Duodenal mucosa (tissue), 2 donors: Measurements from ENCODE around the gene SNX33.
"Not testable (repeated sequence)": the region's sequence is repeated elsewhere in the genome, so short reads cannot be mapped to it uniquely, and the experiment has no call there.

Experiments used
- H3K27ac ChIP-seq: one replicate; pipeline ENCODE4 v1.7.0; 2013; ENCODE audit warnings: low read depth, low read length
- H3K27me3 ChIP-seq, 2 donors: one replicate each; pipeline ENCODE4 v1.7.0; 2013; ENCODE audit warnings: low read length in 2 of 2, control low read depth in 1 of 2; ENCODE audit not compliant: insufficient read depth in 2 of 2, control insufficient read depth in 1 of 2
- H3K36me3 ChIP-seq, 2 donors: one replicate each; pipeline ENCODE4 v1.7.0; 2013; ENCODE audit warnings: low read length in 2 of 2, control low read depth in 1 of 2; ENCODE audit not compliant: insufficient read depth in 2 of 2, control insufficient read depth in 1 of 2
- H3K4me1 ChIP-seq, 2 donors: one replicate each; pipeline ENCODE4 v1.7.0; 2013; ENCODE audit warnings: low read length in 2 of 2, control low read depth in 1 of 2; ENCODE audit not compliant: insufficient read depth in 2 of 2, control insufficient read depth in 1 of 2
- H3K4me3 ChIP-seq, 2 donors: one replicate each; pipeline ENCODE4 v1.7.0; 2013; ENCODE audit warnings: low read length in 2 of 2, low read depth in 1 of 2
- H3K9ac ChIP-seq, 2 donors: one replicate each; pipeline ENCODE4 v1.7.0; 2013; ENCODE audit warnings: low read length in 2 of 2, low read depth in 1 of 2
- H3K9me3 ChIP-seq, 2 donors: one replicate each; pipeline ENCODE4 v1.7.0; 2013; ENCODE audit warnings: low read length in 2 of 2, control low read depth in 1 of 2; ENCODE audit not compliant: control insufficient read depth in 1 of 2

SNX33 gene

GRCh38 chr15:75625542-75626347 is 22.0 kb upstream of the SNX33 start, which contains the start of gene SNUPN:
Gene SNUPN, minus strand, starts transcription at chr15:75625725. Its CDS starts 4,674 bp downstream, at chr15:75621051.
- peak within 1 kb of the TSS; percentile 85 to 94 for H3K4me3 ChIP-seq
- no peaks in the 10 kb centered on the region for H3K27me3 ChIP-seq
- H3K9me3 ChIP-seq, result no peaks in the 10 kb centered on the region
- no peaks in the 10 kb centered on the region for H3K36me3 ChIP-seq
- peak within 1 kb of the TSS; percentile 86 for H3K27ac ChIP-seq
- peaks cover 13 to 15% of the 10 kb centered on the region in 2 donors for H3K4me1 ChIP-seq
- H3K9ac ChIP-seq, result peak within 1 kb of the TSS; percentile 76 to 93

DNA sequence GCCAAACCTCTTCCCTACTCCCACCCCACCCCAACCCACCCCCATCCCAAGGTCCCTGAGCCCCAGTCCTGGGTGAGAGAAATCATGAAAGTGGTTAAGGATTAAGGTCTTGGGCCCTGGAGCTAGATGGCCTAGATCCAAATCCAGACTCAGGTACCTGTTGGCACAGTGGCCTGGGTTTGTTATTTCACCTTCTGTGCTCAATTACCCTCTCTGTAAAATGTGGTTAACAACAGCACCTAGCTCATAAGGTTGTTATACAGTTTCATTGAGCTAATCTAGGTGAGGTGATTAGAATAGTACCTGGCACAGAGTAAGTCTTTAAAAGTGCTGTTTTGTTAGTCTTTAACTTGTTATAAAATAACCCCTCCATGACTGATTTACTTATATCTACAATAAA is 15.8 kb upstream of the SNX33 start:
- no peaks in the 10 kb centered on the region for H3K27me3 ChIP-seq
- H3K27ac ChIP-seq, result no peak overlapping the region
- no peak overlapping the region for H3K4me3 ChIP-seq
- H3K9me3 ChIP-seq, result no peaks in the 10 kb centered on the region
- no peaks in the 10 kb centered on the region for H3K36me3 ChIP-seq
- peaks cover 0 to under 1% of the 10 kb centered on the region in 2 donors for H3K4me1 ChIP-seq
- H3K9ac ChIP-seq, result no peak overlapping the region

DNA sequence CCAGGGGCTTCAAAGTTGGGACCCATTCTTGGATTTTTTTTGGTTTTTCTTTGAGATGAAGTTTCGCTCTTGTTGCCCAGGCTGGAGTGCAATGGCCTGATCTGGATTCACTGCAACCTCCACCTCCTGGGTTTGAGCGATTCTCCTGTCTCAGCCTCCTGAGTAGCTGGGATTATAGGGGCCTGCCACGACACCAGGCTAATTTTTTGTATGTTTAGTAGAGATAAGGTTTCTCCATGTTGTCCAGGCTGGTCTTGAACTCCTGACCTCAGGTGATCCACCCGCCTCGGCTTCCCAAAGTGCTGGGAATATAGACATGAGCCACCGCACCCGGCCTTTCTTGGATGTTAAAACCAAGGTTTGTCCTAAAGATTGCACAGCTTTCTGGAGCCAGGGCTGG is 13.8 kb upstream of the SNX33 start:
- H3K9me3 ChIP-seq, H3K27ac ChIP-seq, H3K9ac ChIP-seq, H3K27me3 ChIP-seq, H3K4me3 ChIP-seq, H3K36me3 ChIP-seq: not testable (repeated sequence)
- H3K4me1 ChIP-seq, result peaks cover 16 to 21% of the 10 kb centered on the region in 2 donors

- Histone ChIP-seq H3K36me3 (no peaks in the 10 kb centered on the region), H3K27me3 (no peaks in the 10 kb centered on the region), H3K9ac (no peak overlapping the region), H3K4me3 (no peak overlapping the region), H3K9me3 (no peaks in the 10 kb centered on the region), H3K4me1 (peaks cover 16 to 32% of the 10 kb centered on the region in 2 donors), H3K27ac (no peak overlapping the region)
These were observed 11.7 kb upstream of the SNX33 start for GRCh38 chr15:75636026-75636425.

- H3K36me3 ChIP-seq, result no peaks in the 10 kb centered on the region
- H3K4me3 ChIP-seq, result peak overlapping the region in 1 of 2 donors; percentile 99
- H3K27ac ChIP-seq, result no peak overlapping the region
- peaks cover 16 to 36% of the 10 kb centered on the region in 2 donors for H3K4me1 ChIP-seq
- H3K9ac ChIP-seq, result peak overlapping the region in 1 of 2 donors; percentile 93
- no peaks in the 10 kb centered on the region for H3K27me3 ChIP-seq
- no peaks in the 10 kb centered on the region for H3K9me3 ChIP-seq
These were observed 10.3 kb upstream of the SNX33 start for GRCh38 chr15:75637245-75638009.

GRCh38 chr15:75639191-75639708 is 8.5 kb upstream of the SNX33 start:
- Histone ChIP-seq H3K36me3 (no peaks in the 10 kb centered on the region), H3K27ac (peak overlapping the region; percentile 95), H3K4me3 (peak overlapping the region; percentile 85 to 99), H3K27me3 (no peaks in the 10 kb centered on the region), H3K9me3 (no peaks in the 10 kb centered on the region), H3K9ac (peak overlapping the region; percentile 93 to 99), H3K4me1 (peaks cover 16 to 36% of the 10 kb centered on the region in 2 donors)

- H3K9ac ChIP-seq, result peak within 1 kb of the TSS; percentile 93 to 99
- peak within 1 kb of the TSS; percentile 95 for H3K27ac ChIP-seq
- no peaks in the 10 kb centered on the region for H3K36me3 ChIP-seq
- H3K27me3 ChIP-seq, result no peaks in the 10 kb centered on the region
- H3K4me1 ChIP-seq, result peaks cover 16 to 36% of the 10 kb centered on the region in 2 donors
- peak within 1 kb of the TSS; percentile 85 to 99 for H3K4me3 ChIP-seq
- no peaks in the 10 kb centered on the region for H3K9me3 ChIP-seq
These were observed 7.8 kb upstream of the SNX33 start, which contains the start of gene IMP3 for GRCh38 chr15:75639709-75640482. Gene IMP3, minus strand, starts transcription at chr15:75640224. Its CDS starts 56 bp downstream, at chr15:75640168.

DNA sequence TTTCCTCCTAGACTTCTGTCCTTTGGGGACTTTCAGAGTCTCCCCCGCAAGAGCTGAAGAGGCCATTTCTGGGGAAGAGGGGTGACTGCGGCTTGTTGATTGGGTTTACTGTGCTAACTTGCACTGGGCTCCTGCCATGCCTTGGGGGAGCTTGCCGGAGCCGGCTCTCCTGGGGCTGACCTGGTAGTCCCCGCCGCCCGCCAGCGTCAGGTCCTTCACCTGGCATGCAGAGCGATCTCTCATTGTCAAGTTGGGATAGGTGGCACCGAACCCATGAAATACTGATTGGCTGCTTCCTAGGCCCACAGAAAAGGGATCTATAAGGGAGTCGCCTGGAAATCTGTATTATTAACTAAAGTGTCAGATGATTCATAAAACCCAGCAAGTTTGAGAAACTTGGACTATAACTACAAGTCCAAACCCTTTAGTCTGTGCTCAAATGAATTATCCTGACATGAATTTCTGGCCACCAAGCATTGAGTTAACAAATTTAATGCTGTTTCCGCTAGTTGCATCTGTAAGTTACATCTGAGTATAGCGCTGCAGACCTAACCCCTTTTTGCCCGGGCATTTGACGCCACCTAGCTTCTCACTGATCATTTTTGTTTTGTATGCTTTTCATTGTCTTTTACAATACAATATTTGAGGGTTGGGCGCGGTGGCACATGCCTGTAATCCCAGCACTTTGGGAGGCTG is 7.1 kb upstream of the SNX33 start:
- Histone ChIP-seq H3K9ac (peak overlapping the region; percentile 93 to 99), H3K27me3 (no peaks in the 10 kb centered on the region), H3K4me1 (peaks cover 16 to 36% of the 10 kb centered on the region in 2 donors), H3K36me3 (no peaks in the 10 kb centered on the region), H3K4me3 (peak overlapping the region; percentile 85 to 99), H3K27ac (peak overlapping the region; percentile 85), H3K9me3 (no peaks in the 10 kb centered on the region)

- H3K9ac ChIP-seq, result no peak overlapping the region
- H3K4me1 ChIP-seq, result peaks cover 18 to 36% of the 10 kb centered on the region in 2 donors
- H3K36me3 ChIP-seq, result no peaks in the 10 kb centered on the region
- peak overlapping the region in 1 of 2 donors; percentile 99 for H3K4me3 ChIP-seq
- H3K27ac ChIP-seq, result no peak overlapping the region
- no peaks in the 10 kb centered on the region for H3K27me3 ChIP-seq
- H3K9me3 ChIP-seq, result no peaks in the 10 kb centered on the region
These were observed 6.6 kb upstream of the SNX33 start for GRCh38 chr15:75641179-75641503.
